Stimulated activated CD8-positive, alpha-beta memory T cell treated with anti-CD3 and anti-CD28 coated beads, Interleukin-4, amount 100 ng/mL, for 1 hour (primary cell): Measurements from ENCODE around the gene NMUR1.
"Not testable (repeated sequence)": the region's sequence is repeated elsewhere in the genome, so short reads cannot be mapped to it uniquely, and the experiment has no call there.

Experiments used
- DNase-seq, 2 donors: peaks; one replicate each; pipeline ENCODE4 v3.0.0-alpha.2; 2020; ENCODE audit warnings: low read depth in 2 of 2, low spot score in 1 of 2

The NMUR1 gene, protein sequence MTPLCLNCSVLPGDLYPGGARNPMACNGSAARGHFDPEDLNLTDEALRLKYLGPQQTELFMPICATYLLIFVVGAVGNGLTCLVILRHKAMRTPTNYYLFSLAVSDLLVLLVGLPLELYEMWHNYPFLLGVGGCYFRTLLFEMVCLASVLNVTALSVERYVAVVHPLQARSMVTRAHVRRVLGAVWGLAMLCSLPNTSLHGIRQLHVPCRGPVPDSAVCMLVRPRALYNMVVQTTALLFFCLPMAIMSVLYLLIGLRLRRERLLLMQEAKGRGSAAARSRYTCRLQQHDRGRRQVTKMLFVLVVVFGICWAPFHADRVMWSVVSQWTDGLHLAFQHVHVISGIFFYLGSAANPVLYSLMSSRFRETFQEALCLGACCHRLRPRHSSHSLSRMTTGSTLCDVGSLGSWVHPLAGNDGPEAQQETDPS

GRCh38 chr2:231530099-231531011 is at the start of gene NMUR1:
TSS of gene NMUR1 (minus strand) at chr2:231530445. CDS start at chr2:231530361, 84 bp downstream.
- DNase-seq = peak; percentile 24 to 56

- DNase-seq = no peak
Measured at GRCh38 chr2:231579560-231579959, 49.3 kb upstream of the NMUR1 start.

GRCh38 chr2:231578655-231579054 is 48.4 kb upstream of the NMUR1 start:
- DNase-seq = not testable (repeated sequence)

- DNase-seq = no peak
Measured at GRCh38 chr2:231576465-231576864, 46.2 kb upstream of the NMUR1 start.

GRCh38 chr2:231575612-231576256 is 45.5 kb upstream of the NMUR1 start:
- no peak for DNase-seq

- no peak for DNase-seq
Measured at GRCh38 chr2:231573698-231574421, 43.6 kb upstream of the NMUR1 start.

DNA sequence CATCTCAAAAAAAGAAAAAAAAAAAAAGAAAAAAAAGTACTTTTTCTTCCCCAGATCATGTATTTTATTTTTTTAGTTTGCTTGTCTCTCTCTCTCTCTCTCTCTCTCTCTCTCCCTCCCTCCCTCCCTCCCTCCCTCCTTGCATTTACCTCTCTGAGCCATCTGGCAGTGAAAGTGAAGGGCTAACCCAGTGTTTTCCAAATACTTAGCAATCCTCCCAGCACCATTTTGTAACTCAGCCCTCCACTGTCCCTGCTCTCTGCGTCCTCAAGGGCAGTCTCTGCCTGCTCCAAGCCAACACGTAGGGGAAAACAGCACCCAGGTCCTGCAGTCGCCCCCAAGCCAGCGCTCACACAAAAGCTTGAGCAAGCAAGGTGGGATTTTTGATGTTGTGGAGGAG is 42.9 kb upstream of the NMUR1 start:
- DNase-seq = no peak

DNA sequence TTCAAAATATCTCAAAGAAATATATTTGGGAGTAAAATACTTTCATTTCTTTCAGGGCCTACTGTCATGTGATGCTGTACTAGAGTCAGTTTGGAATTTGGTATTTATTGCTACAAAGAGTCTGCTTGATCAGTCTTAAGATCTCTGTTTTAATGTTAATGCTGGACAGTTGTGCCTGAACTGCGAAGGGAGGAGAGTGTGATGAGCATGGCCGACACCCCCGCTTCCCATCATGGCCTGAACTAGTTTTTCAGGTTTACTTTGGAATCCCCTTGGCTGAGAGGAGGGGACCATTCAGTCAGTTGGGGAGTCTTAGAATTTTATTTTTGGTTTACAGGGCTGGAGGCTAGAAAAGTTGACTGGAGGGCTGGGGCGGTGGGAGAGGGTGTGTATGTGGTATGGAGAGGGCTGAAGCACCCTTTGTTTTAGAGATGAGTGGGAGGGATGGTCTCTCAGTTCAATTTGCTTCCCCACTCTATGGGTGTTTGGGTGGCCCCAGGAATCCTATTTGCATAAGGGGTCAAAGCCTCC is 41.5 kb upstream of the NMUR1 start:
- no peak for DNase-seq

- DNase-seq = not testable (repeated sequence)
Measured at GRCh38 chr2:231570915-231571314, 40.7 kb upstream of the NMUR1 start.

DNA sequence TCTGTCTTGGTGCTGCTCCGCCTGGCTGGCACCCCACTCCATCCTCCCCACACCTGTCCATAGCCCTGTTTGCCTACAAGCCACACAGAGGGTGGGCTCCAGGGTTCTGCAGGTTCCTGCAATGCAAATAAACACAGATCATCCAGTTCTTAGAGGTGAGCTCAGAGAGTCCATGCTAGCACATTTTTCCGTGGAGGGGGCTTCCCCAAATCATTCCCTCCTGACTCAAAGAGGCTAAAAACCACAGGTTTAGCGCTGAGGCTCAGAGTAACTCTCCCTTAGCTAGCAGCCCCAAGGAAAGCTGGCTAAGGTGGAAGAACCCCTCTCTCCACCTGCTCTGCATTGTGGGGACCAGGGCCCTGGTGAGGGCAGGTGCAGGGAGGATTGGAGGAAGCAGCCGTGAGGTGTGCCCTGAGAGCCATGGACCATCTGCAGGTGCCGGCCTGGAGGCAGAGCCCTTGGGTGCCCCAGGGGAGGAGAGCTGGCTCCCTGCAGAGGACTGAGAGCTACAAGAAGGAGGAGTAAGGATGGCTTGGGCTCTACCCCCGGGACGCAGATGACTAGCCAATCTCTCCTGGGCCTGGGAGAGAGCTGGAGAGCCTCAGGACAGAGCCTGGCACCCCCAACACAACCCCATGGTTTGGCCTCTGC is 38.7 kb upstream of the NMUR1 start:
- no peak for DNase-seq

- DNase-seq = no peak
Measured at GRCh38 chr2:231568098-231568784, 38.0 kb upstream of the NMUR1 start.

DNA sequence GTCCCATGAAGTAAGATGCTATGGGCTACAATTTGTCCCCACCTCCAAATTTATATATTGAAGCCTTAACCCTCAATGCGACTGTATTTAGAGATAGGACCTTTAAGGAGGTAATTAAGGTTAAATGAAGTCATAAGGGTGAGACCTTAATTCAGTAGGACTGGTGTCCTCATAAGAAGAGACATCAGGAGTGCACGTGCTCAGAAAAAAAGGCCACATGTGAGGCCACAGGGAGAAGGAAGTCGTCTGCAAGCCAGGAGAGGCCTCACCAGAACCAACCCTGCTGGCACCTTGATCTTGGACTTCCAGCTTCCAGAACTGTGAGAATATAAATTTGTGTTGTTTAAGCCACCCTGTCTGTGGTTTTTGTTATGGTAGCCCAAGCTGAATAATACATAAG is 36.9 kb upstream of the NMUR1 start:
- DNase-seq = no peak

GRCh38 chr2:231565887-231566594 is 35.8 kb upstream of the NMUR1 start:
- no peak for DNase-seq

GRCh38 chr2:231563378-231563961 is 33.2 kb upstream of the NMUR1 start:
- DNase-seq = no peak

DNA sequence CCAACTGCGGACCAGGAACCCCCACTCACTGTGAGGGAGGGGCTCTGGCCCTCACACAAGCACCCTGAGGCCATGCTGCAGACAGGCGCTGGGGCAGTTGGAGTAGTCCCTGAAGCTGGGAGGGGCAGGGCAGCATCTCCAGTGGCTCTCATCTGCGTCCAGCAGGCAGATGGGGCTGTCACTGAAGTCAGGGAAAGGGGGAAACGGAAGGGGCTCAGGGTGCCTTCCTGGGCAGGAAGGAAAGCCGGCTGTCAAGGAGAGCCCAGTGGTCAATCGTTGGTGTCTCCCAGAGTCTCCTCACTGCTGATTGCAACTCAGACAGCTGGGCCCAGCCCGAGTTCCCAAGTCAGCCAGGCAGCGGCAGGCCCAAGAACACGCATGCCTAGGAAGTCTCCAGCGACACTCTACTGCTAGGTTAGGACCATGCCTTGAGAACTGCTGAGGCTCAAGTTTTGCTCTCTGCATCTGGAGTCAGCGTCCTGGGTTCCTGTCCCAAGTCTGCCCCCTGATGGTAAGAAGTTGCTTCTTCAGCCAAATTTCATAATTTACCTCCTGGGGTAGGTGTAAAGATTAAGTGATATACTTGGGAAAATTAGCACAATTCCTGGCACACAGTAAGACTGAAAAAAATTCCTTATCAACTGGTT is 27.4 kb upstream of the NMUR1 start:
- peak in 1 of 2 donors; percentile 29 for DNase-seq

GRCh38 chr2:231556981-231557380 is 26.7 kb upstream of the NMUR1 start:
- no peak for DNase-seq

DNA sequence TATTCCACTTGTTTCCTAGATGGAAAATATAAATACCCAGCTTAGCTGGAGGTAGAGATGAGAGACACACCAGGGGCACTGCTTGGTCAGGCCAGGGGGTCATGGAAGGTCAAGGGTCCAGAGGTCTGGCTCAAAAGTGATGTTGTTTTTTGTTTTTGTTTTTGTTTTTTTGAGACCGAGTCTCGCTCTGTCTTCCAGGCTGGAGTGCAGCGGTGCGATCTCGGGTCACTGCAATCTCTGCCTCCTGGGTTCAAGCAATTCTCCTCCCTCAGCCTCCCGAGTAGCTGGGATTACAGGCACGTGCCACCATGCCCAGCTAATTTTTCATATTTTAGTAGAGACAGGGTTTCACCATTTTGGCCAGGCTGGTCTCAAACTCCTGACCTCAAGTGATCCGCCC is 26.3 kb upstream of the NMUR1 start:
- not testable (repeated sequence) for DNase-seq
